ENCODE measurements around the gene INPP4B.
"Not testable (repeated sequence)": the region's sequence is repeated elsewhere in the genome, so short reads cannot be mapped to it uniquely, and the experiment has no call there.

INPP4B gene

GRCh38 chr4:142112451-142112850 lies 733.6 kb downstream of the INPP4B start:
- no peak for DNase-seq

GRCh38 chr4:142110136-142110535 lies 736.0 kb downstream of the INPP4B start:
- DNase-seq: no peak

GRCh38 chr4:142104041-142104440 lies 742.1 kb downstream of the INPP4B start:
- DNase-seq: no peak

- no peak for DNase-seq
These were observed 744.7 kb downstream of the INPP4B start for GRCh38 chr4:142101401-142101800.

- DNase-seq: no peak
These were observed 745.2 kb downstream of the INPP4B start for GRCh38 chr4:142100941-142101340.

- DNase-seq: no peak
These were observed 747.1 kb downstream of the INPP4B start for GRCh38 chr4:142098900-142099545.

- no peak for DNase-seq
These were observed 747.7 kb downstream of the INPP4B start for GRCh38 chr4:142098380-142098779.

- DNase-seq: no peak
These were observed 749.1 kb downstream of the INPP4B start for GRCh38 chr4:142097015-142097414.

- DNase-seq: no peak
These were observed 750.1 kb downstream of the INPP4B start for GRCh38 chr4:142095886-142096605.

- no peak for DNase-seq
These were observed 753.2 kb downstream of the INPP4B start for GRCh38 chr4:142092941-142093340.

GRCh38 chr4:142091691-142092182 lies 754.4 kb downstream of the INPP4B start:
- DNase-seq: no peak

GRCh38 chr4:142091085-142091513 lies 755.0 kb downstream of the INPP4B start:
- DNase-seq: no peak

GRCh38 chr4:142088906-142089305 lies 757.2 kb downstream of the INPP4B start:
- DNase-seq: no peak

- no peak for DNase-seq
These were observed 760.4 kb downstream of the INPP4B start for GRCh38 chr4:142085513-142086292.

GRCh38 chr4:142083264-142083663 lies 762.8 kb downstream of the INPP4B start:
- no peak for DNase-seq

GRCh38 chr4:142081025-142081424 lies 765.1 kb downstream of the INPP4B start:
- DNase-seq: no peak

GRCh38 chr4:142079959-142080358 lies 766.1 kb downstream of the INPP4B start:
- DNase-seq: no peak

- DNase-seq: no peak
These were observed 769.1 kb downstream of the INPP4B start for GRCh38 chr4:142077048-142077447.

GRCh38 chr4:142068304-142068703 lies 777.8 kb downstream of the INPP4B start:
- DNase-seq: not testable (repeated sequence)

- DNase-seq: not testable (repeated sequence)
These were observed 779.5 kb downstream of the INPP4B start for GRCh38 chr4:142066562-142066961.

- no peak for DNase-seq
These were observed 780.9 kb downstream of the INPP4B start for GRCh38 chr4:142065086-142065647.

GRCh38 chr4:142064181-142064580 lies 781.9 kb downstream of the INPP4B start:
- DNase-seq: no peak

- DNase-seq: no peak
These were observed 800.1 kb downstream of the INPP4B start for GRCh38 chr4:142045996-142046395.
